Hepatic stellate cell (primary cell): Measurements from ENCODE around the gene IDS.
"Not testable (repeated sequence)": the region's sequence is repeated elsewhere in the genome, so short reads cannot be mapped to it uniquely, and the experiment has no call there.

Source experiments
- DNase-seq: peaks from one replicate; pipeline ENCODE4 v3.0.0; 2011; ENCODE audit warnings: low spot score

Gene IDS

GRCh38 chrX:149504915-149505651, at the start of gene IDS:
TSS of gene IDS (minus strand) at chrX:149505306. CDS start at chrX:149505137, 169 bp downstream.
- DNase-seq = peak; percentile 77

GRCh38 chrX:149551939-149552248, 46.8 kb upstream of the IDS start:
- not testable (repeated sequence) for DNase-seq

- DNase-seq = not testable (repeated sequence)
Observed at GRCh38 chrX:149551245-149551938, 46.3 kb upstream of the IDS start.

- DNase-seq = not testable (repeated sequence)
Observed at GRCh38 chrX:149550454-149550853, 45.3 kb upstream of the IDS start.

- not testable (repeated sequence) for DNase-seq
Observed at GRCh38 chrX:149549701-149550100, 44.6 kb upstream of the IDS start, which contains the start of gene HSFX3. TSS of gene HSFX3 (minus strand) at chrX:149549924. CDS start at chrX:149549852, 72 bp downstream.

- DNase-seq = not testable (repeated sequence)
Observed at GRCh38 chrX:149547782-149548181, 42.7 kb upstream of the IDS start.

- DNase-seq = not testable (repeated sequence)
Observed at GRCh38 chrX:149546962-149547361, 41.9 kb upstream of the IDS start.

GRCh38 chrX:149545545-149546543, 40.7 kb upstream of the IDS start:
- DNase-seq = not testable (repeated sequence)

- DNase-seq = no peak
Observed at GRCh38 chrX:149541521-149542047, 36.5 kb upstream of the IDS start.

GRCh38 chrX:149540621-149541520, 35.8 kb upstream of the IDS start, which contains the start of gene EOLA1:
TSS of gene EOLA1 (plus strand) at chrX:149541012. CDS start at chrX:149545631, 4,619 bp downstream.
- DNase-seq = peak; percentile 56

GRCh38 chrX:149540131-149540620, 35.1 kb upstream of the IDS start:
- peak; percentile 75 for DNase-seq

- DNase-seq = peak; percentile 82
Observed at GRCh38 chrX:149539283-149540130, 34.4 kb upstream of the IDS start.

- not testable (repeated sequence) for DNase-seq
Observed at GRCh38 chrX:149537474-149537873, 32.4 kb upstream of the IDS start.

GRCh38 chrX:149534926-149535602, 30.0 kb upstream of the IDS start:
- not testable (repeated sequence) for DNase-seq

- not testable (repeated sequence) for DNase-seq
Observed at GRCh38 chrX:149533999-149534398, 28.9 kb upstream of the IDS start.

GRCh38 chrX:149532868-149533267, 27.8 kb upstream of the IDS start:
- DNase-seq = not testable (repeated sequence)

GRCh38 chrX:149531599-149531998, 26.5 kb upstream of the IDS start:
- no peak for DNase-seq

- no peak for DNase-seq
Observed at GRCh38 chrX:149528381-149528780, 23.3 kb upstream of the IDS start.

GRCh38 chrX:149527705-149528104, 22.6 kb upstream of the IDS start:
- DNase-seq = peak; percentile 32
